Measurements from ENCODE around the gene MYO15B.

DNA sequence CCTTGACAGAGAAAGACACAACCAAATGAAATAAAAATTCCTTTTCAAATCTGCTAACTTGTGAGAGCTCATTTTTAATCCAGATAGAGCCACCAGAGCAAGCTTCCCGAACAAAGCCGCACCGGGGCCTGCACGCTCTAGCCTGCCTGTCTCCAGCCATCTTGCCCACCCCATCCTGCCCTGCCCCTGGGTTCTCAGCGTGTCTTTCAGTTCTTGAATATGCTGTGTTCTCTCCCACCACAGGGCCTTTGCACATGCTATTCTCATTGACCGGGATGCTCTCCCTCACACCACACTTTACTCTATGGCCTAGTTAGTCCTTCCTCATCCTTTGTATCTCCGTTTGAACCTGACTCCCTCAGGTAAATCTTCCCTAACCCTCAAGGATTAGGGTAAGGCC is 60.3 kb downstream of the MYO15B start:
- TF ChIP-seq EZH2 (IDR thresholded peaks at IDR 0.05; ENCODE audit: insufficient read depth, poor library complexity, severe bottlenecking) = no peak
- TF ChIP-seq EZH2phosphoT487 (IDR thresholded peaks at IDR 0.05; ENCODE audit: insufficient read depth, low read depth) = no peak
